ENCODE results near the gene PTPA.
A peak's percentile ranks its signal among the peaks of the same experiment; 100 is the strongest.

Gene PTPA

GRCh38 chr9:129139993-129140396, 28.8 kb downstream of the PTPA start:
- peak; percentile 88 for DNase-seq (ENCODE audit: low spot score)
- TF ChIP-seq CTCF (IDR thresholded peaks at IDR 0.05; ENCODE audit: extremely low read depth, missing control alignments), result no peak

GRCh38 chr9:129140397-129141065, 29.3 kb downstream of the PTPA start:
- no peak for DNase-seq (ENCODE audit: low spot score)
- no peak for TF ChIP-seq CTCF (IDR thresholded peaks at IDR 0.05; ENCODE audit: extremely low read depth, missing control alignments)

- DNase-seq (ENCODE audit: low spot score), result peak; percentile 64
- TF ChIP-seq CTCF (IDR thresholded peaks at IDR 0.05; ENCODE audit: extremely low read depth, missing control alignments), result no peak
Observed at GRCh38 chr9:129141066-129142041, 30.1 kb downstream of the PTPA start.

GRCh38 chr9:129142138-129142935, 31.1 kb downstream of the PTPA start:
- no peak for DNase-seq (ENCODE audit: low spot score)
- no peak for TF ChIP-seq CTCF (IDR thresholded peaks at IDR 0.05; ENCODE audit: extremely low read depth, missing control alignments)

GRCh38 chr9:129143031-129143927, 32.1 kb downstream of the PTPA start:
- peak; percentile 83 for DNase-seq (ENCODE audit: low spot score)
- peak; percentile 98 for TF ChIP-seq CTCF (IDR thresholded peaks at IDR 0.05; ENCODE audit: extremely low read depth, missing control alignments)

- no peak for TF ChIP-seq CTCF (IDR thresholded peaks at IDR 0.05; ENCODE audit: extremely low read depth, missing control alignments)
Observed at GRCh38 chr9:129145316-129145715, 34.1 kb downstream of the PTPA start.

More at GRCh38 chr9:129145316-129145715, 34.1 kb downstream of the PTPA start:
- DNase-seq (ENCODE audit: low spot score), result no peak
